Putamen (tissue), 1 donor: ENCODE measurements around the gene WWC2.

Source experiments
- DNase-seq: peaks from one replicate; pipeline ENCODE4 v3.0.0-alpha.2; 2016; ENCODE audit warnings: low spot score

The WWC2 gene

DNA sequence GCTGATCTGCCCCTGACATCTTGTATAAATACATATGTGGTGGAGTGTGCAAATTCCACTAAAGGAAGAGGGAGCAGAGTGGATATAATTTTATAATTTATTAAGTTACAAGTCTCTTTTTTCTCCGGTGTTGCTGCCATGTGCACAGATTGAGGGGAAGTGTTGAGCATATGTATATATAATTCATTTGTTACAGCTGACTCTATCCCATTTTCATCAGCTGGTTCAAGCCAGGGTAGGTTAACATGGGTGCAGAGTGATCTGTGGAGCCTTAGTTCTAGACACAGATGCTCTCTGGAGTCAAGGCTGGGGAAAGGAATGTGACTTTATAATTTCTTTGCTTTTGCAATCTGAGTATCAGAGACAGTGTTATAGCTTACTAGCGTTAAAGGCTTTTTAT is 103.5 kb downstream of the WWC2 start:
- no peak for DNase-seq

DNA sequence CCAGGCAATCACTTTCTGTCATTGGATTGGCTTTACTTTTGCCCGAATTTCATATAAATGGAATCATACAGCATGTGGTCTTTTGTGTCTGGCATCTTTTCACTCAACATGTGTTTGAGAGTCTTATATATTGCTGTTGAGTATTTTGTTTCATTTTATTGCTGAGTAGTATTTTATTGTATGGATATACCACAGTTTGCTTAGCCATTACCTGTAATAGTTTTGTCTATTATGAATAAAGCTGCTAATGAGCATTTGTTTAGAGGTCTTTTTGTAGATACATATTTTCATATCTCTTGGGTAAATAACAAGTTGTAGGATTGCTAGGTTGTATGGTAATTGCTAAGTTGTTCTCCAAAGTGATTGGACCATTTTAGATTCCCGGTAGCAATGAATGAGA is 105.7 kb downstream of the WWC2 start:
- DNase-seq, result no peak

- no peak for DNase-seq
Measured at GRCh38 chr4:183205193-183205592, 106.1 kb downstream of the WWC2 start.

- DNase-seq, result no peak
Measured at GRCh38 chr4:183205709-183206108, 106.7 kb downstream of the WWC2 start.

DNA sequence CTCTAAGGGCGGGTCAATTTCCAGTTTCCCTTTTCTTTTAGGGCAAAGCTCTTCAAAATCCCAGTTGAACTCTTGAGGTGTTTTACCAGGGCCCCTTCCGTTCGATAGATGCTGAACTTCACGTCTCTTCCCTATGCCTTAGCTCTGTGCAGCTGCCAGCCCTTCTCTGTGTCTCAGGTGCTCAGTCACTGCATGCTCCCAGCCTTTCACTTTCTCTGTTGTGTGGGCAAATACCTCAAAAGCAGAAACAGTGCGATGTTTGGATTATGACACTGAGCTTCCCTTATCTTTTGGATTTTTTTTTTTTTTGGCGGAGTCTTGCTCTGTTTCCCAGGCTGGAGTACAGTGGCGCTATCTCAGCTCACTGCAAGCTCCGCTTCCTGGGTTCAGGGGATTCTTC is 112.5 kb downstream of the WWC2 start:
- DNase-seq, result no peak

- DNase-seq, result no peak
Measured at GRCh38 chr4:183213996-183214395, 114.9 kb downstream of the WWC2 start.

DNA sequence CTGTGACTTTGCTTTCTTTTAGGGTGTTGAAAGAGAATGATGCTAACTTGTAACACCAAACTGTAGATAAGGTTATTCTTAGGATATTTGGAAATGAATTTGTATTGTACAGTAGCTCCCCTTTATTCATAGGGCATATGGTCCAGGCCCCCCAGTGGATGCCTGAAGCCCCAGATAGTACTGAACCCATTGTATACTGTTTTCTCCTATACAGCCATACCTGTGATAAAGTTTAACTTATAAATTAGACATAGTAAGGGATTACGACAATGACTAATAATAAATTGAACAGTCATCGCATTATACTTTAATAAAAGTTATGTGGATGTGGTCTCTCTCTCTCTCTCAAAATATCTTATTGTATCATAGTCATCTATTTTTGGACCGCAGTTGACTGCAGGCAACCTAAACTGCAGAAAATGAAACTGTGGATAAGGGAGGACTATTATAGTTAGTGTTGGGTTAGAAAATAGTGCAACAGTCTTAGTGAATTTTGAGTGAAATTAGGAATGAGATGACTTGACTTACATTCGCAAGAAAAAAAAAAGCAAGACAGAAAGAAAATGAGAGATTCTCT is 115.9 kb downstream of the WWC2 start:
- no peak for DNase-seq

GRCh38 chr4:183220236-183220635 is 121.2 kb downstream of the WWC2 start:
- DNase-seq, result no peak

- DNase-seq, result no peak
Measured at GRCh38 chr4:183223053-183223452, 124.0 kb downstream of the WWC2 start.

DNA sequence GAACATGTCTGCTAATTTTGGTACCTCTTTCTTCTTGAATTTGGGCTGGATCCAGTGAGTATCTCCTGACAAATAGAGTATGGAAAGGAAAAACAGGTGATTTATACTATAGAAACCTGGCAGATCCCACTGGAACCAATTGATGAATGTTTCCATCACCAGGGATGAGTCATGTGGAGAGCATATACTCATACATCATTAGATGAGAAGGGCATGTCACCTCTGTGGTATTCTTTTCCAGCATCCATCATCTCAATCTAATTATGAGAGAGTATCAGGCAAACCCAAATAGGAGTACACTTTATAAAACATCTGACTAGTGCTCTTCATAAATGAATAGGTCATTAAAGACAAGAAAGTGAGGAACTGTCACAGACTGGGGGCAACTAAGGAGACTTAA is 130.3 kb downstream of the WWC2 start:
- DNase-seq, result no peak

- no peak for DNase-seq
Measured at GRCh38 chr4:183240581-183241321, 141.7 kb downstream of the WWC2 start.

DNA sequence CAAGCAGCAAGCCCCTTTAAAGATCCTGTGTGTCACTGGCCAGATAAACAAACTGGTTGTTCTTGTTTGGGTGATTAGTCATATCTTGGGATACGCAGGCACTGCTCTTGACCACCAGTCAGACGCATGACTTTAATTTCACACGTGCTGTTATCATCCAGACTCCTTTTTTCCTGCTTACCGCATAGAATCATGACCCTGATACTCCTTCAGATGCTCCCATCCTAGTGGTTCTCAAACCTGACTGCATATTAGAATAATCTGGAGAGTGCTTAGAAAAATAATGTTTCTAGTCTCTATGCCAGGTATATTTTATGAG is 142.2 kb downstream of the WWC2 start:
- DNase-seq, result no peak

DNA sequence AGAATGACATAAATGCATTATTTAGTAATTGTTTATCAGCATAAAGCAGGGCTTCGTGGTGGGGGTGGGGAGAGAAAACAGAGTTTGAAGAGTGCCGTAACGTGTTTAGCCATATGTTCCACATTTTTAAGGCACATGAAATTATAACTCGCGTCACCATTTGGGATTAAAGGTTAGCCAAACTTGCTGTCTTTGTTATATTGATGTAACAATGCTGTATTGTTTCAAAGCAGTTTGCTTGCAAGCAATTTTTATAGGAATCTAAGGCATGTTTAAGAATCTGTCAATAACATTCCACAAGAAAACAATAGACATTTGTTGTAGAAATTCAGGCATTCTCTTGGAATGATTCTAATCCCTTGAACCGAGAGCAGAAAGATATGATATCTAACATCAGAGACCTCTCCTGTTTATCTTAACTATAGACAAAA is 142.7 kb downstream of the WWC2 start:
- DNase-seq, result no peak

DNA sequence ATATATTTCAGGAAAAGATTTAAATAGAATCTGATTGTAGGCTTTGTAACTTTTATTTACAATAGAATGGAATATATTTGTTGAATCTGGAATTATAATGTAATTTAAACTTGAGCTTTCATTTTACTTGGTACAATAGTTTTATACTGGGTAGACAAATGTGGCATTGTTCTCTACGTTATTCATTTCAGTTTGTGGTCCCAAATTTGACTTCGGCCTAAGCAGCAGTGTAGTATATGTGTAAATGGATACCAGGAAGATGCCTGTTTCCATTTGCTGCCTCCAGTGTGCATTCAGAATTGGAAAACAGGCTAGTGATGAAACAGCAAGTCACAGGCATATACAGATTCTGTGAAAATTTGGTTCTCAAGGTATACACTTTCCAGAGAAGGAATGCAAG is 143.2 kb downstream of the WWC2 start:
- no peak for DNase-seq

- DNase-seq, result no peak
Measured at GRCh38 chr4:183244019-183244418, 145.0 kb downstream of the WWC2 start.

GRCh38 chr4:183244506-183244905 is 145.4 kb downstream of the WWC2 start:
- no peak for DNase-seq

DNA sequence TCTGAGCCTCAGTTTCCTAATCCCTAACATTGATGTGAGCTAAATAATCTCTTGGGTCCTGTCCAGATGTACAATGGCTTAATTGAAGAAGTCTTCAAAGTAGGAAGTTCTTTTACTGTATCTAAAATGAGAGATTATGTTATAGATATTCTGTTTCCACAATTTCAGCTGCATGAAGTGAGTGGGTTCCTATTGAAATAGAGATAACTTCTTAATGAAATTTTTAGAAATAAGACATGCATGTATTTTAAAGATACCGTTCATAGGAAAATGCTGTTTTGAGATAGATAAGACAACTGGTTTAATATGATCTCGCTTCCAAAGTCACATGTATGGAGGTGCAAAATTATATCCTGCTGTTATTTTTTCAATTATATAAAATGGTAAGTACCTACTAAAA is 149.1 kb downstream of the WWC2 start:
- no peak for DNase-seq

DNA sequence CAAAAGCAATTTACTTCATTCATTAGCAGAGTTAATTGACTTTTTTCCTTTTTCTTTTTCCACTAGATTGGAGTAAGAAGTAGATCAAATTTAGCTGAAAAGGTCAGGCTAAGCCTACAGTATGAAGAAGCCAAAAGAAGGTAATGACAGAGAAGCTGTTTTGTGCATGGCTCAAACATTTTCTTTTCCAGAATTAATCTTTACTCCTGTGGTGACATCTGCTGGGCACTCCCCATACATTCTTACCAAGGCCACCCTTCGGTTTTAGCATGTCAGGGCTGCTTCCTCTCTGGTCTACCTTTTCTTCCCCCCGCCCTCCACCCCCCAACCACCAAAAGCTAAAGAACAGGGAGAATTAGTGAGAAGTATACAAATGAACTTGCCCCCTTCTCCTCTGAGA is 150.8 kb downstream of the WWC2 start:
- no peak for DNase-seq

DNA sequence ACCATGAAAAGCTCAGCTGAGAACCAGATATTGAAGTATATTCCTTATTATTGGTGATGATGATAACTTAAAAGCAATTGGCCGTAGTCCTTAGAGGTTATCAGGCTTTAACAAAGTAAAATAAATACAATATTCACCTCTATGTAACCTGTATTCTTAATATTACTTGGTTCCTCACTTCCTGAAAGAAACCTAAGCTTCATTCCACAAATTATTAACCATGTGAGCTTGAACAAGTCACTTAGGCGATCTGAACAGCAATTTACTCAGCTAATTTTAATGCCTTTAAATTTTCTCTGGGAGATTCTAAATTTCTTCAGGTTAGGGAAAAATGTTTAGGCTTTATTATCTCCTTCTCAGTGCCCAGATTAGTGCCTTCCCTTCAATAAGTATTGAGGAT is 151.8 kb downstream of the WWC2 start:
- DNase-seq, result no peak

DNA sequence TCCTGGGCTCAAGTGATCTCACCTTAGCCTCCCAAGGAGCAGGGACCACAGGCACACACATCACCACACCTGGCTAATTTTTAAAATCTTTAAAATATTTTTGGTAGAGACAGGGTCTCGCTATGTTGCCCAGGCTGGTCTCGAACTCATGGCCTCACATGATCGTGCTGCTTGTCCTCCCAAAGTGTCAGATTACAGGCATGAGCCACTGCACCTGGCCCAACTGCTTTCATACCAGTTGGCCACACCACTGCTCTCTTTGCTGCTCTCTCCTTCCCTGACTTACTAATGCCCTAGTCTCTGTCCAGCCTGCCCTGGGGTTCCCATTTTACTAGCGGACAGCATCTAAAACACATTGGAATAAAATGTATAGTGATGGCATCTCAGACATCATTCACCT is 153.9 kb downstream of the WWC2 start:
- DNase-seq, result no peak

DNA sequence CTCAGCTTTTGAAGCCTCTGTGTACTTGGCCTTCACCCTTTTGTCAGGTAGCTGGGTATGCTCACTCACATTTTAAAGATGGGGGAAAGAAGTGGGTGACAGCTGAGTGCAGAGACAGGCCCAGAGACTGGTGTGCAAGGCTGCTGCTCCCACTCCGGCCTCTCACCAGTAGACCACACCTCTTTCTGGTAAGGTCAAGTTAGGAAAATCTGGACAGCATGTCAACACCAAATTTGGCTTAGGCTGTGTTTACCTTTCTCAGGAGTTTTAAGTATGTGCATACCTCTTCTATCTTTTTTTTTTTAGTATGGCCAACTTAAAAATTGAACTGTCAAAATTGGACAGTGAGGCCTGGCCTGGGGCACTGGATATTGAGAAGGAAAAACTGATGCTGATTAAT is 154.4 kb downstream of the WWC2 start:
- no peak for DNase-seq

DNA sequence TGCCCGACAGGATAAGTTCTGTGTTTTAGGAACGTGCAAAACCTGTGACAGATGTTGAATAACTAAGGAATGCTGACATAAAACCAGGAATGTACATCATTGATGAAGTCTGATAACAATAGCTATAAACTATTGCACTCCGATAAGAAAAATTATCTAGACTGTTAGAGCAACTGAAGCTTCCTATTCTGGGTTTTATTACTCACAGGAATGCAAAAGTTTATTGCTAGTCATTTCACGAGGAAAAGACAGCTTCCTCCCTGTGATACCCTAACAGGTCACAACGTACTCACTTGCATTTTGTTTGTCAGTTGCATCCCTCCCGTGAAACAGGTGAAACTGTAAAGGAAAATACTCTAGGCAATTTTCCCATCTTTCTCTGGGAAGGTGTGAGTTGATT is 155.1 kb downstream of the WWC2 start:
- no peak for DNase-seq

DNA sequence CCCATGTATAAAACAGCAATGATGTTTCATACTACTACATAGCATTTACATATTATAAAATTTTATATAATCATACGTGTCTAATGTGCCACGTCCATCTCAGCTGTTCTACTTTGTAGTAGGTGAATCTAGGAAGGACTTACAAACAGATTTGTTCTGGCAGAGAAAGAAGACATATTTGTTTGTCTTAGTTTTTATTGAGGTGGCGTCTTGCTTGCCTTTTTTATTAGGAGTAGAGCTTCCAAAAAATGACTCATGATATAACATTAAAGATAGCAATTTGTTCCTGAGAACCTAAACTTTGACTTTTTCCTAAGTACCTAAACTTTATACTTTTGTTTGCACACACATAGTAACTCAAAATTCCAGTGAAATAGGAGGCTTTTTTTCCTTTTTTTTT is 156.4 kb downstream of the WWC2 start:
- DNase-seq, result no peak

GRCh38 chr4:183256343-183256742 is 157.3 kb downstream of the WWC2 start:
- no peak for DNase-seq
